HepG2 (cell line): ENCODE results near the gene DNAJB8. TPM values are rescaled to one million over a fixed set of nuclear protein-coding genes. Genes with fewer than 3 reads are reported as not detected.

Experiments used
- ATAC-seq: fragments of 200-7000 bp; cut with Tn5 transposase; 3 replicates; pipeline ENCODE4 v1.9.1; 2020; ENCODE audit warnings: mild to moderate bottlenecking, moderate library complexity
- BruUV-seq: library from RNA; stranded (reverse); fragments of 400-500 nt; replicated peaks from 2 replicates; lab custom pipeline; 2021; lab: Mats Ljungman, UMichigan
- CTCF ChIA-PET: fragments of 300-600 bp; formaldehyde crosslinking; extraction: SDS; loops from one replicate; lab custom pipeline; 2021; ENCODE audit warnings: low total read pairs, inconsistent platforms, low intra/inter-chr PET ratio; lab: Yijun Ruan, JAX
- POLR2A ChIA-PET: fragments of 350-600 bp; sonication (Branson Sonifier 250); formaldehyde crosslinking; loops from one replicate; lab custom pipeline; 2020; ENCODE audit warnings: antibody characterized with exemption, inconsistent platforms; lab: Yijun Ruan, JAX
- DNase-seq: peaks from one replicate; pipeline ENCODE4 v3.0.0-alpha.2; 2015; ENCODE audit warnings: low spot score
- FAIRE-seq: peaks from 3 replicates; lab custom pipeline; 2011; peaks lifted over from hg19 to GRCh38; lab: Jason Lieb, UNC
- H2AFZ ChIP-seq: one replicate; pipeline ENCODE4 v1.6.1; 2011; ENCODE audit warnings: low read length, inconsistent platforms
- H3K27ac ChIP-seq: fragments of 300-600 bp; 3 replicates; pipeline ENCODE4 v1.8.0; 2011; ENCODE audit warnings: mixed run types, mild to moderate bottlenecking, mixed read lengths, low read length, inconsistent platforms; ENCODE audit not compliant: insufficient read depth; ENCODE audit errors: extremely low read length
- H3K27me3 ChIP-seq, 2 experiments: fragments of 200-600 bp in 1 of 2; 2 replicates in 1 of 2; 3 replicates in 1 of 2; pipeline versions ENCODE4 v1.6.0 to v1.8.0; 2011; ENCODE audit warnings: low read length in 2 of 2, mild to moderate bottlenecking in 2 of 2, moderate library complexity in 2 of 2, inconsistent platforms in 1 of 2; ENCODE audit not compliant: insufficient read depth in 2 of 2, control insufficient read depth in 1 of 2
- H3K36me3 ChIP-seq, 2 experiments: fragments of 200-600 bp in 1 of 2; replicated peaks in 1 of 2; 2 replicates in 1 of 2; 3 replicates in 1 of 2; pipeline versions ENCODE4 v1.5.1 to v1.8.0; 2011; ENCODE audit warnings: low read length in 2 of 2, inconsistent platforms in 1 of 2; ENCODE audit not compliant: insufficient read depth in 2 of 2, control insufficient read depth in 1 of 2
- H3K4me1 ChIP-seq: 2 replicates; pipeline ENCODE4 v1.5.1; 2012; ENCODE audit warnings: low read length, inconsistent platforms; ENCODE audit not compliant: insufficient read depth
- H3K4me2 ChIP-seq: 2 replicates; pipeline ENCODE4 v1.6.0; 2011; ENCODE audit warnings: low read depth, low read length, inconsistent platforms
- H3K4me3 ChIP-seq, 3 experiments: fragments of 200-600 bp in 1 of 3; sonication (generic), shearing (Covaris generic) in 1 of 3; replicated peaks in 1 of 3; 2 replicates each; pipeline ENCODE4 v1.5.1; 2011 to 2016; ENCODE audit warnings: low read length in 3 of 3, inconsistent platforms in 2 of 3, low read depth in 2 of 3, mild to moderate bottlenecking in 2 of 3, control low read depth in 1 of 3, mixed read lengths in 1 of 3; ENCODE audit not compliant: insufficient read depth in 1 of 3
- H3K79me2 ChIP-seq: one replicate; pipeline ENCODE4 v1.6.1; 2011; ENCODE audit warnings: low read length, inconsistent platforms; ENCODE audit not compliant: insufficient read depth
- H3K9ac ChIP-seq: 2 replicates; pipeline ENCODE4 v1.6.0; 2011; ENCODE audit warnings: mild to moderate bottlenecking, low read depth, low read length, inconsistent platforms; ENCODE audit not compliant: insufficient read depth
- H3K9me3 ChIP-seq: 2 replicates; pipeline ENCODE4 v1.5.1; 2012; ENCODE audit warnings: mild to moderate bottlenecking, low read length
- H4K20me1 ChIP-seq: 2 replicates; pipeline ENCODE4 v1.6.0; 2011; ENCODE audit warnings: inconsistent platforms, mild to moderate bottlenecking, low read length, moderate library complexity; ENCODE audit not compliant: insufficient read depth
- BORCS8-MEF2B ChIP-seq: sonication (generic); formaldehyde crosslinking; IDR thresholded peaks from 2 replicates; pipeline ENCODE4 v1.8.0; 2022; ENCODE audit warnings: mild to moderate bottlenecking, missing genetic modification reagents
- CHD2 ChIP-seq: IDR thresholded peaks from 2 replicates; pipeline ENCODE4 v1.6.1; 2011; ENCODE audit warnings: low read depth, low read length, improper control_type of control experiment
- CTCF ChIP-seq: sonication (generic); formaldehyde crosslinking; IDR thresholded peaks from 2 replicates; pipeline ENCODE4 v1.5.0; 2020; ENCODE audit warnings: mild to moderate bottlenecking, missing genetic modification reagents, moderate library complexity
- DZIP1 ChIP-seq: sonication (generic); formaldehyde crosslinking; IDR thresholded peaks from 2 replicates; pipeline ENCODE4 v1.5.0; 2020; ENCODE audit warnings: mild to moderate bottlenecking, missing genetic modification reagents
- GABPB1 ChIP-seq: IDR thresholded peaks from 2 replicates; pipeline ENCODE4 v1.6.1; 2016; ENCODE audit warnings: mild to moderate bottlenecking, missing genetic modification reagents, moderate library complexity, missing compliant biosample characterization
- SCMH1 ChIP-seq: sonication (generic); formaldehyde crosslinking; IDR thresholded peaks from 2 replicates; pipeline ENCODE4 v1.9.0; 2021; ENCODE audit warnings: missing genetic modification reagents, mild to moderate bottlenecking, borderline replicate concordance
- SP140L ChIP-seq: sonication (generic); formaldehyde crosslinking; IDR thresholded peaks from 2 replicates; pipeline ENCODE4 v1.4.0; 2020; ENCODE audit warnings: missing genetic modification reagents, borderline replicate concordance
- TEAD2 ChIP-seq: sonication (generic); formaldehyde crosslinking; IDR thresholded peaks from 2 replicates; pipeline ENCODE4 v1.9.0; 2021; ENCODE audit warnings: missing genetic modification reagents
- U2AF1 ChIP-seq: fragments of 200-400 bp; formaldehyde crosslinking; optimal IDR thresholded peaks from 2 replicates; pipeline ENCODE3; 2017; ENCODE audit warnings: mild to moderate bottlenecking, low read depth, low read length
- ZNF101 ChIP-seq: sonication (generic); formaldehyde crosslinking; IDR thresholded peaks from 2 replicates; pipeline ENCODE4 v1.4.0; 2020; ENCODE audit warnings: mild to moderate bottlenecking, low read depth, missing genetic modification reagents, borderline replicate concordance
- ZNF256 ChIP-seq: sonication (generic); formaldehyde crosslinking; conservative IDR thresholded peaks from 2 replicates; pipeline ENCODE4 v1.4.0; 2020; ENCODE audit warnings: missing genetic modification reagents
- ZNF367 ChIP-seq: sonication (generic); formaldehyde crosslinking; IDR thresholded peaks from 2 replicates; pipeline ENCODE4 v1.4.0; 2020; ENCODE audit warnings: missing genetic modification reagents, borderline replicate concordance
- ZNF468 ChIP-seq: sonication (generic); formaldehyde crosslinking; IDR thresholded peaks from 2 replicates; pipeline ENCODE4 v1.8.0; 2022; ENCODE audit warnings: mild to moderate bottlenecking, moderate library complexity, missing genetic modification reagents
- ZNF550 ChIP-seq: sonication (generic); formaldehyde crosslinking; IDR thresholded peaks from 2 replicates; pipeline ENCODE4 v1.4.0; 2020; ENCODE audit warnings: mild to moderate bottlenecking, missing genetic modification reagents, borderline replicate concordance
- ZNF737 ChIP-seq: sonication (generic); formaldehyde crosslinking; IDR thresholded peaks from 2 replicates; pipeline ENCODE4 v1.5.0; 2020; ENCODE audit warnings: missing genetic modification reagents, mild to moderate bottlenecking, borderline replicate concordance
- ZNF770 ChIP-seq: sonication (generic); formaldehyde crosslinking; IDR thresholded peaks from 2 replicates; pipeline ENCODE4 v1.5.0; 2020; ENCODE audit warnings: mild to moderate bottlenecking, missing genetic modification reagents
- ZSCAN25 ChIP-seq: sonication (generic); formaldehyde crosslinking; IDR thresholded peaks from 2 replicates; pipeline ENCODE4 v1.8.0; 2022; ENCODE audit warnings: mild to moderate bottlenecking, missing genetic modification reagents
- WGBS: methylation state at CpG from one replicate; pipeline ENCODE4 v1.1.6; 2017; ENCODE audit warnings: low lambda C conversion rate; 5-methylcytosine and 5-hydroxymethylcytosine counted together
- in situ Hi-C: cut with HindIII; loops from 2 replicates; pipeline ENCODE4 v1.10.0; 2017; ENCODE audit warnings: low pct_unique_long_range_greater_than_20kb; ENCODE audit not compliant: extremely low pct_ligation_motif_present
- intact Hi-C: fragments of 100-400 bp; cut with micrococcal nuclease; formaldehyde crosslinking; loops from one replicate; pipeline ENCODE4 v1.10.0; 2022; ENCODE audit not compliant: unreplicated experiment
- polyA plus RNA-seq, 8 experiments: library from polyadenylated mRNA; depleted of rRNA in 3 of 8; stranded (reverse) in 7 of 8; unstranded in 1 of 8; fragments of >200 nt; fragmentation: Illumina TruSeq in 4 of 8; extraction: Trizol in 4 of 8; gene quantifications; 2 replicates each; pipeline versions ENCODE4 v1.2.1 to v1.2.3, GENCODE V29; 2011 to 2016; ENCODE audit warnings: low read depth in 4 of 8, missing spikeins in 1 of 8, mixed read lengths in 1 of 8; ENCODE audit not compliant: insufficient read depth in 1 of 8
- total RNA-seq, 5 experiments: library from RNA; depleted of rRNA; stranded (reverse); fragments of >200 nt; fragmentation: Illumina TruSeq; extraction: Trizol; gene quantifications; 2 replicates each; pipeline ENCODE4 v1.2.3, GENCODE V29; 2016; ENCODE audit warnings: low read depth in 1 of 5

DNAJB8 gene
- total and polyA plus RNA-seq, 2 of the 13 experiments (the other 11 are each of a cell fraction or from before 2014, with no cell fraction given): not detected

GRCh38 chr3:128452678-128453275, 13.9 kb downstream of the DNAJB8 start:
- intact Hi-C loops (no loop called here), in situ Hi-C loops (no loop called here)
- no TSS peak for BruUV-seq
- TF ChIP-seq ZSCAN25 (no peak), ZNF550 (CRISPR knock-in tag) (no peak), GABPB1 (CRISPR knock-in tag) (no peak), CHD2 (no peak), ZNF256 (no peak), ZNF770 (CRISPR knock-in tag) (no peak), ZNF737 (CRISPR knock-in tag) (no peak), ZNF367 (no peak), BORCS8-MEF2B (CRISPR knock-in tag) (no peak), ZNF468 (no peak), ZNF101 (no peak), TEAD2 (CRISPR knock-in tag) (no peak), DZIP1 (CRISPR knock-in tag) (no peak), SP140L (CRISPR knock-in tag) (no peak), SCMH1 (CRISPR knock-in tag) (no peak), CTCF (CRISPR knock-in tag) (no peak), U2AF1 (no peak)
- H3K9ac ChIP-seq: no peak overlapping the region
- ATAC-seq: no peak
- H3K4me1 ChIP-seq: peaks cover 4% of the 10 kb centered on the region
- CTCF ChIA-PET: no interaction called here
- H3K79me2 ChIP-seq: no peaks in the 10 kb centered on the region
- H3K4me2 ChIP-seq: no peak overlapping the region
- H3K4me3 ChIP-seq: no peak overlapping the region
- 17% methylated on average over 3 of the region's 21 CpGs for WGBS
- no peaks in the 10 kb centered on the region for H4K20me1 ChIP-seq
- no peak for FAIRE-seq
- POLR2A ChIA-PET: no interaction called here
- no peak overlapping the region for H3K27ac ChIP-seq
- no peaks in the 10 kb centered on the region for H3K36me3 ChIP-seq
- peaks cover 19 to 97% of the 10 kb centered on the region in 2 experiments for H3K27me3 ChIP-seq
- DNase-seq: no peak
- H3K9me3 ChIP-seq: no peaks in the 10 kb centered on the region
- no peak overlapping the region for H2AFZ ChIP-seq
